Nephron progenitor cell (in vitro differentiated cells): ENCODE data around the gene RNF213.

ENCODE experiments used
- DNase-seq: peaks from one replicate; pipeline ENCODE4 v3.0.0; 2021
- H3K27ac Mint-ChIP-seq: 2 replicates; pipeline ENCODE4 v1.8.0; 2021; ENCODE audit warnings: mild to moderate bottlenecking, moderate library complexity, mixed read lengths
- H3K27me3 Mint-ChIP-seq: 2 replicates; pipeline ENCODE4 v1.8.0; 2021; ENCODE audit warnings: mild to moderate bottlenecking, low read depth, mixed read lengths; ENCODE audit not compliant: poor library complexity
- H3K36me3 Mint-ChIP-seq: 2 replicates; pipeline ENCODE4 v1.8.0; 2021; ENCODE audit warnings: low read depth, mixed read lengths
- H3K4me1 Mint-ChIP-seq: 2 replicates; pipeline ENCODE4 v1.8.0; 2021; ENCODE audit warnings: mixed read lengths
- H3K4me3 Mint-ChIP-seq: 2 replicates; pipeline ENCODE4 v1.8.0; 2021; ENCODE audit warnings: mild to moderate bottlenecking, moderate library complexity, mixed read lengths
- H3K9me3 Mint-ChIP-seq: 2 replicates; pipeline ENCODE4 v1.8.0; 2021; ENCODE audit warnings: mild to moderate bottlenecking, moderate library complexity, mixed read lengths
- CTCF ChIP-seq: fragments of 200-600 bp; sonication (generic); IDR thresholded peaks from 2 replicates; pipeline ENCODE4 v1.5.0; 2021; ENCODE audit warnings: antibody characterized with exemption

The RNF213 gene

GRCh38 chr17:80345321-80345720 lies 84.7 kb downstream of the RNF213 start:
- H3K36me3 Mint-ChIP-seq, result peaks cover 53% of the 10 kb centered on the region
- H3K27me3 Mint-ChIP-seq, result peaks cover 3% of the 10 kb centered on the region
- no peak for TF ChIP-seq CTCF
- H3K4me1 Mint-ChIP-seq, result peaks cover 25% of the 10 kb centered on the region
- DNase-seq, result no peak
- no peaks in the 10 kb centered on the region for H3K9me3 Mint-ChIP-seq
- H3K27ac Mint-ChIP-seq, result no peak overlapping the region
- no peak overlapping the region for H3K4me3 Mint-ChIP-seq

GRCh38 chr17:80345841-80346497 lies 85.3 kb downstream of the RNF213 start:
- peaks cover 58% of the 10 kb centered on the region for H3K36me3 Mint-ChIP-seq
- H3K27ac Mint-ChIP-seq, result no peak overlapping the region

GRCh38 chr17:80346498-80347275 lies 86.0 kb downstream of the RNF213 start:
- TF ChIP-seq CTCF, result no peak
- peaks cover 3% of the 10 kb centered on the region for H3K27me3 Mint-ChIP-seq
- H3K27ac Mint-ChIP-seq, result no peak overlapping the region
- no peaks in the 10 kb centered on the region for H3K9me3 Mint-ChIP-seq
- peaks cover 32% of the 10 kb centered on the region for H3K4me1 Mint-ChIP-seq
- H3K4me3 Mint-ChIP-seq, result no peak overlapping the region
- DNase-seq, result no peak
- H3K36me3 Mint-ChIP-seq, result peaks cover 60% of the 10 kb centered on the region

More at GRCh38 chr17:80345841-80346497, 85.3 kb downstream of the RNF213 start:
- no peaks in the 10 kb centered on the region for H3K9me3 Mint-ChIP-seq
- DNase-seq, result no peak
- peaks cover 3% of the 10 kb centered on the region for H3K27me3 Mint-ChIP-seq
- TF ChIP-seq CTCF, result no peak
- no peak overlapping the region for H3K4me3 Mint-ChIP-seq
- peaks cover 32% of the 10 kb centered on the region for H3K4me1 Mint-ChIP-seq

GRCh38 chr17:80347536-80347935 lies 86.9 kb downstream of the RNF213 start:
- Mint-ChIP-seq H3K4me3 (no peak overlapping the region), H3K4me1 (peaks cover 32% of the 10 kb centered on the region), H3K9me3 (no peaks in the 10 kb centered on the region), H3K27me3 (peaks cover 3% of the 10 kb centered on the region), H3K27ac (peak overlapping the region; percentile 75), H3K36me3 (peaks cover 69% of the 10 kb centered on the region)
- no peak for TF ChIP-seq CTCF
- no peak for DNase-seq

- Mint-ChIP-seq H3K9me3 (no peaks in the 10 kb centered on the region), H3K27me3 (peaks cover 3% of the 10 kb centered on the region), H3K36me3 (peaks cover 70% of the 10 kb centered on the region), H3K4me3 (no peak overlapping the region), H3K27ac (no peak overlapping the region), H3K4me1 (peaks cover 32% of the 10 kb centered on the region)
- no peak for DNase-seq
- TF ChIP-seq CTCF, result no peak
Measured at GRCh38 chr17:80347948-80348351, 87.3 kb downstream of the RNF213 start.
